Loucy (cell line): Measurements from ENCODE around the gene NHLRC2.

Experiments used
- H2AFZ ChIP-seq: fragments of 200-600 bp; sonication (generic); 2 replicates; pipeline ENCODE4 v1.6.0; 2016; ENCODE audit warnings: antibody characterized with exemption, mild to moderate bottlenecking, low read length, moderate library complexity
- H3F3A ChIP-seq: fragments of 200-600 bp; 2 replicates; pipeline ENCODE4 v1.6.0; 2016; ENCODE audit warnings: antibody characterized with exemption, low read depth, mild to moderate bottlenecking
- H3K27me3 ChIP-seq: fragments of 200-600 bp; sonication (generic); 2 replicates; pipeline ENCODE4 v1.6.1; 2014; ENCODE audit warnings: low read length, mild to moderate bottlenecking; ENCODE audit not compliant: insufficient read depth, poor library complexity, severe bottlenecking
- H3K36me3 ChIP-seq: fragments of 200-600 bp; sonication (generic); 2 replicates; pipeline ENCODE4 v1.6.1; 2016; ENCODE audit warnings: low read length; ENCODE audit not compliant: insufficient read depth
- H3K4me1 ChIP-seq: fragments of 200-600 bp; sonication (generic); 2 replicates; pipeline ENCODE4 v1.5.1; 2014; ENCODE audit warnings: low read length, mild to moderate bottlenecking; ENCODE audit not compliant: insufficient read depth, poor library complexity, severe bottlenecking
- H3K4me2 ChIP-seq: fragments of 200-600 bp; sonication (generic); 2 replicates; pipeline ENCODE4 v1.6.0; 2014; ENCODE audit warnings: antibody characterized with exemption, low read length, low read depth, mild to moderate bottlenecking; ENCODE audit not compliant: poor library complexity, severe bottlenecking
- H3K4me3 ChIP-seq: fragments of 200-600 bp; sonication (generic); 2 replicates; pipeline ENCODE4 v1.5.1; 2014; ENCODE audit warnings: low read length, mild to moderate bottlenecking, mixed read lengths; ENCODE audit not compliant: poor library complexity, severe bottlenecking
- H3K79me2 ChIP-seq: fragments of 200-600 bp; sonication (generic); 2 replicates; pipeline ENCODE4 v1.6.1; 2014; ENCODE audit warnings: low read length; ENCODE audit not compliant: insufficient read depth
- H3K9ac ChIP-seq: fragments of 200-600 bp; sonication (generic); 2 replicates; pipeline ENCODE4 v1.6.0; 2014; ENCODE audit warnings: mild to moderate bottlenecking, low read depth, low read length, moderate library complexity; ENCODE audit not compliant: poor library complexity, severe bottlenecking
- H3K9me2 ChIP-seq: fragments of 200-600 bp; sonication (generic); replicated peaks from 2 replicates; pipeline ENCODE4 v1.6.1; 2016; ENCODE audit warnings: low read depth, low read length, mixed read lengths
- H3K9me3 ChIP-seq: fragments of 200-600 bp; sonication (generic); 2 replicates; pipeline ENCODE4 v1.6.1; 2014; ENCODE audit warnings: mild to moderate bottlenecking, antibody characterized with exemption, low read length, low read depth; ENCODE audit not compliant: insufficient read depth
- H4K20me1 ChIP-seq: fragments of 200-600 bp; sonication (generic); 2 replicates; pipeline ENCODE4 v1.6.0; 2014; ENCODE audit warnings: antibody characterized with exemption, low read length, mild to moderate bottlenecking; ENCODE audit not compliant: insufficient read depth, poor library complexity, severe bottlenecking
- EZH2phosphoT487 ChIP-seq: fragments of 200-600 bp; IDR thresholded peaks from 2 replicates; pipeline ENCODE4 v1.6.1; 2018; ENCODE audit warnings: antibody characterized with exemption, mild to moderate bottlenecking, moderate library complexity, borderline replicate concordance
- TF ChIP-seq, protein P1 (sequence below): fragments of 200-600 bp; sonication (generic); conservative IDR thresholded peaks from 2 replicates; pipeline ENCODE4 v1.5.1; 2014; ENCODE audit warnings: mild to moderate bottlenecking, antibody characterized with exemption, low read length

Gene NHLRC2

GRCh38 chr10:113920114-113920513 lies 65.7 kb downstream of the NHLRC2 start:
- H3K9ac ChIP-seq, result no peak overlapping the region
- peaks cover 3% of the 10 kb centered on the region; the same call in 1 of the 2 replicates for H3K9me3 ChIP-seq
- H2AFZ ChIP-seq, result no peak overlapping the region
- H3K9me2 ChIP-seq, result no peaks in the 10 kb centered on the region
- 0 out of 2 replicates have a peak, but pooled peaks cover 2% of the 10 kb centered on the region for H3F3A ChIP-seq
- H3K4me2 ChIP-seq, result no peak overlapping the region
- TF ChIP-seq EZH2phosphoT487, result no peak
- TF ChIP-seq, protein P1, sequence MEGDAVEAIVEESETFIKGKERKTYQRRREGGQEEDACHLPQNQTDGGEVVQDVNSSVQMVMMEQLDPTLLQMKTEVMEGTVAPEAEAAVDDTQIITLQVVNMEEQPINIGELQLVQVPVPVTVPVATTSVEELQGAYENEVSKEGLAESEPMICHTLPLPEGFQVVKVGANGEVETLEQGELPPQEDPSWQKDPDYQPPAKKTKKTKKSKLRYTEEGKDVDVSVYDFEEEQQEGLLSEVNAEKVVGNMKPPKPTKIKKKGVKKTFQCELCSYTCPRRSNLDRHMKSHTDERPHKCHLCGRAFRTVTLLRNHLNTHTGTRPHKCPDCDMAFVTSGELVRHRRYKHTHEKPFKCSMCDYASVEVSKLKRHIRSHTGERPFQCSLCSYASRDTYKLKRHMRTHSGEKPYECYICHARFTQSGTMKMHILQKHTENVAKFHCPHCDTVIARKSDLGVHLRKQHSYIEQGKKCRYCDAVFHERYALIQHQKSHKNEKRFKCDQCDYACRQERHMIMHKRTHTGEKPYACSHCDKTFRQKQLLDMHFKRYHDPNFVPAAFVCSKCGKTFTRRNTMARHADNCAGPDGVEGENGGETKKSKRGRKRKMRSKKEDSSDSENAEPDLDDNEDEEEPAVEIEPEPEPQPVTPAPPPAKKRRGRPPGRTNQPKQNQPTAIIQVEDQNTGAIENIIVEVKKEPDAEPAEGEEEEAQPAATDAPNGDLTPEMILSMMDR, result no peak
- H3K36me3 ChIP-seq, result no peaks in the 10 kb centered on the region
- H3K79me2 ChIP-seq, result no peaks in the 10 kb centered on the region
- no peaks in the 10 kb centered on the region for H3K27me3 ChIP-seq
- no peak overlapping the region for H3K4me3 ChIP-seq
- H4K20me1 ChIP-seq, result no peaks in the 10 kb centered on the region
- peaks cover 22% of the 10 kb centered on the region for H3K4me1 ChIP-seq

GRCh38 chr10:113920875-113921274 lies 66.4 kb downstream of the NHLRC2 start:
- H3K4me2 ChIP-seq, result no peak overlapping the region
- H3F3A ChIP-seq, result 0 out of 2 replicates have a peak, but pooled peaks cover 2% of the 10 kb centered on the region
- no peaks in the 10 kb centered on the region for H3K36me3 ChIP-seq
- H3K9ac ChIP-seq, result no peak overlapping the region
- H4K20me1 ChIP-seq, result no peaks in the 10 kb centered on the region
- no peaks in the 10 kb centered on the region for H3K9me2 ChIP-seq
- TF ChIP-seq, protein P1, result no peak
- TF ChIP-seq EZH2phosphoT487, result no peak
- no peaks in the 10 kb centered on the region for H3K79me2 ChIP-seq
- H2AFZ ChIP-seq, result no peak overlapping the region
- no peaks in the 10 kb centered on the region for H3K27me3 ChIP-seq
- H3K4me3 ChIP-seq, result no peak overlapping the region
- H3K4me1 ChIP-seq, result peaks cover 22% of the 10 kb centered on the region
- peaks cover 3% of the 10 kb centered on the region; the same call in 1 of the 2 replicates for H3K9me3 ChIP-seq

GRCh38 chr10:113921561-113922370 lies 67.3 kb downstream of the NHLRC2 start:
- Histone ChIP-seq H3K9me3 (peaks cover 3% of the 10 kb centered on the region; the same call in 1 of the 2 replicates), H3K36me3 (no peaks in the 10 kb centered on the region), H3K27me3 (no peaks in the 10 kb centered on the region), H3K9ac (peak overlapping the region; percentile 21), H3F3A (0 out of 2 replicates have a peak, but pooled peaks cover 2% of the 10 kb centered on the region), H4K20me1 (no peaks in the 10 kb centered on the region), H3K79me2 (no peaks in the 10 kb centered on the region), H3K4me1 (peaks cover 22% of the 10 kb centered on the region), H3K9me2 (no peaks in the 10 kb centered on the region), H2AFZ (no peak overlapping the region), H3K4me3 (no peak overlapping the region), H3K4me2 (peak overlapping the region; percentile 10)
- TF ChIP-seq, protein P1, result no peak
- TF ChIP-seq EZH2phosphoT487, result no peak
